Keratinocyte (primary cell): ENCODE measurements around the gene ERVK3-1.

Source experiments
- EZH2 ChIP-seq: IDR thresholded peaks from one replicate; pipeline ENCODE4 v1.6.1; 2012; ENCODE audit warnings: inconsistent platforms, mild to moderate bottlenecking, low read length, moderate library complexity
- TF ChIP-seq, protein P1 (sequence below), 3 experiments: IDR thresholded peaks in 1 of 3; conservative IDR thresholded peaks in 1 of 3; optimal IDR thresholded peaks in 1 of 3; 2 replicates in 2 of 3; 3 replicates in 1 of 3; pipeline versions ENCODE3 to v1.5.1; 2011; ENCODE audit warnings: low read length in 3 of 3, mild to moderate bottlenecking in 3 of 3, moderate library complexity in 2 of 3, control low read depth in 1 of 3, inconsistent platforms in 1 of 3; ENCODE audit not compliant: insufficient read depth in 2 of 3; ENCODE audit errors: extremely low read depth in 1 of 3

DNA sequence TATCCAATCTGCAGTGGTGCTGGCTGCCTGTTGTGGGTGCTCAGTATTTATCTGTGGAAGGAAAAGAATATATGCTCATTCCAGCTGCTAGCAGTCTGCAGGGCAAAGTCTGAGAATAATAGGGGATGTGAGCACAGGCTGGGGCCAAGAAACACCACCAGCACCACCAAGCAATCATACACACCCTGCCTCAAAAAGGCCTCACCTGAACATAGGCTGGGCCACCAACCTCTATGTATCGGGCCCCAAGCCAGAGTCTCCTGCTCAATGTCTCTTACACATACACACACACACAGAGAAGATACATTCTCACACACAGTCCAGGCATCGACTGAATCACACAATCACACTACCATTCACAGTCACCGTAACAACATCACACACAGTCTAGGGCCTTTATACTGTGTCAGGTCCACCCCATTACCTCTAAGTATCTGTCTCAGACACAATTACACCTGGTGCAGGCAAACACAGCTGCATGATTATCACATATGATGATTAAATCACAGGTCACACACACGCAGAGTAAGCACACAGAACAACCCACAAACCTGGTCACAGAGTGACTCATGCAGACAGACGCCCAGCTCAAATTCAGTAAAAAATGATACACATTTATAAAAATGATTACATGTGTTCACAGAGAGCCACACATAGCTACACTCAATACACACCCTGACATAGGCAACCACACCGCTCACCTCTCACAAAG, 20.3 kb downstream of the ERVK3-1 start:
- TF ChIP-seq, protein P1, sequence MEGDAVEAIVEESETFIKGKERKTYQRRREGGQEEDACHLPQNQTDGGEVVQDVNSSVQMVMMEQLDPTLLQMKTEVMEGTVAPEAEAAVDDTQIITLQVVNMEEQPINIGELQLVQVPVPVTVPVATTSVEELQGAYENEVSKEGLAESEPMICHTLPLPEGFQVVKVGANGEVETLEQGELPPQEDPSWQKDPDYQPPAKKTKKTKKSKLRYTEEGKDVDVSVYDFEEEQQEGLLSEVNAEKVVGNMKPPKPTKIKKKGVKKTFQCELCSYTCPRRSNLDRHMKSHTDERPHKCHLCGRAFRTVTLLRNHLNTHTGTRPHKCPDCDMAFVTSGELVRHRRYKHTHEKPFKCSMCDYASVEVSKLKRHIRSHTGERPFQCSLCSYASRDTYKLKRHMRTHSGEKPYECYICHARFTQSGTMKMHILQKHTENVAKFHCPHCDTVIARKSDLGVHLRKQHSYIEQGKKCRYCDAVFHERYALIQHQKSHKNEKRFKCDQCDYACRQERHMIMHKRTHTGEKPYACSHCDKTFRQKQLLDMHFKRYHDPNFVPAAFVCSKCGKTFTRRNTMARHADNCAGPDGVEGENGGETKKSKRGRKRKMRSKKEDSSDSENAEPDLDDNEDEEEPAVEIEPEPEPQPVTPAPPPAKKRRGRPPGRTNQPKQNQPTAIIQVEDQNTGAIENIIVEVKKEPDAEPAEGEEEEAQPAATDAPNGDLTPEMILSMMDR (optimal IDR thresholded peaks at IDR 0.05 in 1 of 3, IDR thresholded peaks at IDR 0.05 in 1 of 3, conservative IDR thresholded peaks at IDR 0.05 in 1 of 3; ENCODE audit: extremely low read depth in 1 of 3, insufficient read depth in 2 of 3, low read length in 3 of 3), result no peak
- no peak for TF ChIP-seq EZH2
